ENCODE results near the gene TMEM255B. TPM values are rescaled to one million over a fixed set of nuclear protein-coding genes. Genes with fewer than 3 reads are reported as not detected.

Gene TMEM255B
- total and polyA plus RNA-seq, 9 of the 15 experiments (the other 6 are each of a cell fraction or from before 2014, with no cell fraction given): 0.01 to 0.75 (median 0.23) TPM

GRCh38 chr13:113801289-113801961 lies 42.4 kb downstream of the TMEM255B start:
- no peaks in the 10 kb centered on the region for H3K36me3 ChIP-seq (ENCODE audit: control insufficient read depth, insufficient read depth, low read length)
- intact Hi-C loops (cut with micrococcal nuclease): no loop called here

More at GRCh38 chr13:113801289-113801961, 42.4 kb downstream of the TMEM255B start:
- in situ Hi-C loops (cut with MboI): loop anchor here (5.0 kb wide), 1 partner anchor 144 kb away; the partner anchor contains the start of gene ATP4B
- FAIRE-seq (no peak), DNase-seq (ENCODE audit: extremely low read depth in 1 of 4, low spot score in 3 of 4) (no peak), ATAC-seq (no peak)
- peaks cover 0 to 35% of the 10 kb centered on the region in 2 experiments; a peak in 2 of 5 replicates for H3K4me1 ChIP-seq (replicated peaks in 1 of 2; ENCODE audit: control insufficient read depth in 2 of 2, insufficient read depth in 2 of 2, low read length in 2 of 2)
- H3K9me1 ChIP-seq (ENCODE audit: control insufficient read depth, insufficient read depth, low read length): no peaks in the 10 kb centered on the region
- WGBS (ENCODE audit: insufficient coverage, low coverage, missing lambda C conversion rate): 16% methylated on average over 20 of the region's 33 CpGs
- H3K9me3 ChIP-seq (replicated peaks; ENCODE audit: control insufficient read depth, insufficient read depth, low read depth, low read length): no peaks in the 10 kb centered on the region
- H3K4me3 ChIP-seq: no peak overlapping the region
- TF ChIP-seq ASH1L (IDR thresholded peaks at IDR 0.05; ENCODE audit: borderline replicate concordance, low read depth, partially characterized antibody): no peak
- TF ChIP-seq ZNF280B (CRISPR knock-in tag; IDR thresholded peaks at IDR 0.05): no peak
- TF ChIP-seq FOXK2 (conservative IDR thresholded peaks at IDR 0.05 in 1 of 2, IDR thresholded peaks at IDR 0.05 in 1 of 2; ENCODE audit: low read depth in 2 of 2): no peak
- TF ChIP-seq PTTG1 (tag; IDR thresholded peaks at IDR 0.05; ENCODE audit: low read depth): no peak
- TF ChIP-seq SMARCA4 (IDR thresholded peaks at IDR 0.05): no peak
- no peak for TF ChIP-seq NR0B1 (IDR thresholded peaks at IDR 0.05; ENCODE audit: partially characterized antibody)
- TF ChIP-seq THRB (CRISPR knock-in tag; conservative IDR thresholded peaks at IDR 0.05): no peak
- no peak for TF ChIP-seq ARID4B (CRISPR knock-in tag; IDR thresholded peaks at IDR 0.05)
- TF ChIP-seq ZSCAN29 (IDR thresholded peaks at IDR 0.05): no peak
- TF ChIP-seq MXD1 (CRISPR knock-in tag; IDR thresholded peaks at IDR 0.05; ENCODE audit: borderline replicate concordance, poor library complexity, severe bottlenecking): no peak
- TF ChIP-seq SOX6 (IDR thresholded peaks at IDR 0.05): no peak
- no peaks in the 10 kb centered on the region for H4K20me1 ChIP-seq (replicated peaks; ENCODE audit: control insufficient read depth, insufficient read depth, low read length)
- no peak overlapping the region for H3K9ac ChIP-seq (ENCODE audit: insufficient read depth in 1 of 2, low read depth in 2 of 2, low read length in 2 of 2)
- ChIA-PET POLR2A (no interaction called here), CTCF (ENCODE audit: low intra/inter-chr PET ratio) (no interaction called here)
- H3K27ac ChIP-seq (ENCODE audit: extremely low read depth, low read depth, low read length): no peak overlapping the region
- H2AFZ ChIP-seq (ENCODE audit: low read depth, low read length): no peak overlapping the region
- BruUV-seq (replicated peaks): no TSS peak
- H3K4me2 ChIP-seq (ENCODE audit: insufficient read depth, low read length): no peak overlapping the region
- no peaks in the 10 kb centered on the region for H3K79me2 ChIP-seq (ENCODE audit: control insufficient read depth, insufficient read depth, low read length)
- peaks cover 8 to 71% of the 10 kb centered on the region in 2 experiments; a peak in 4 of 5 replicates for H3K27me3 ChIP-seq (ENCODE audit: control insufficient read depth in 2 of 2, insufficient read depth in 2 of 2, low read length in 2 of 2)
